ENCODE measurements around the gene GRB14. TPM values are rescaled to one million over a fixed set of nuclear protein-coding genes. Genes with fewer than 3 reads are reported as not detected.

GRB14 gene
- total RNA-seq, 1 donor from 2014 or later, result 1.8 TPM

GRCh38 chr2:164457271-164457670, 164.0 kb downstream of the GRB14 start:
- DNase-seq (ENCODE audit: low read depth) (no peak), FAIRE-seq (no peak)
- Histone ChIP-seq H3K36me3 (ENCODE audit: control insufficient read depth, insufficient read depth, low read length) (no peaks in the 10 kb centered on the region), H3K4me3 (ENCODE audit: low read depth, low read length) (no peak overlapping the region), H3K27me3 (ENCODE audit: control insufficient read depth, insufficient read depth, low read length) (no peaks in the 10 kb centered on the region)
- TF ChIP-seq, protein P1, sequence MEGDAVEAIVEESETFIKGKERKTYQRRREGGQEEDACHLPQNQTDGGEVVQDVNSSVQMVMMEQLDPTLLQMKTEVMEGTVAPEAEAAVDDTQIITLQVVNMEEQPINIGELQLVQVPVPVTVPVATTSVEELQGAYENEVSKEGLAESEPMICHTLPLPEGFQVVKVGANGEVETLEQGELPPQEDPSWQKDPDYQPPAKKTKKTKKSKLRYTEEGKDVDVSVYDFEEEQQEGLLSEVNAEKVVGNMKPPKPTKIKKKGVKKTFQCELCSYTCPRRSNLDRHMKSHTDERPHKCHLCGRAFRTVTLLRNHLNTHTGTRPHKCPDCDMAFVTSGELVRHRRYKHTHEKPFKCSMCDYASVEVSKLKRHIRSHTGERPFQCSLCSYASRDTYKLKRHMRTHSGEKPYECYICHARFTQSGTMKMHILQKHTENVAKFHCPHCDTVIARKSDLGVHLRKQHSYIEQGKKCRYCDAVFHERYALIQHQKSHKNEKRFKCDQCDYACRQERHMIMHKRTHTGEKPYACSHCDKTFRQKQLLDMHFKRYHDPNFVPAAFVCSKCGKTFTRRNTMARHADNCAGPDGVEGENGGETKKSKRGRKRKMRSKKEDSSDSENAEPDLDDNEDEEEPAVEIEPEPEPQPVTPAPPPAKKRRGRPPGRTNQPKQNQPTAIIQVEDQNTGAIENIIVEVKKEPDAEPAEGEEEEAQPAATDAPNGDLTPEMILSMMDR (IDR thresholded peaks at IDR 0.05; ENCODE audit: insufficient read depth, low read length, severe bottlenecking), result no peak

DNA sequence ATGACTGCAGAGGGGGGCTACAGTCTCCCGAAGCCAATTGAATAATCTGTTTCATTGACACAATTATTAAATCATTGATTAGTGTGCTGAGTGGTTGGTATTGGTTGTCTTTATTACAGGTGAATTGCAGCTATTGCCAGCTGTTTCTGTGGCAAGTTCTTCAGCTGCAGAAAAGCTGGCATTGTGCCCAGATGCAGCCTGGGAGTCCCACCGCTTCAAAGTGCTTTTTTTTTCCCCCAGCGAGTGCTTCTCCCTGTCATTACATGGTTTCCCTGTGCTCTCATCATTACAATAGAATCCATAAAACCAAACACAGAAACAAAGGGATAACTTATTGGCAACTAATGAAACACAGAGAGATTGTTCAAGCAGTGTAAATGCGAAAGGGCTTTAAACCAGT, 164.7 kb downstream of the GRB14 start:
- Histone ChIP-seq H3K4me3 (ENCODE audit: low read depth, low read length) (no peak overlapping the region), H3K27me3 (ENCODE audit: control insufficient read depth, insufficient read depth, low read length) (no peaks in the 10 kb centered on the region), H3K36me3 (ENCODE audit: control insufficient read depth, insufficient read depth, low read length) (no peaks in the 10 kb centered on the region)
- TF ChIP-seq, protein P1 (IDR thresholded peaks at IDR 0.05; ENCODE audit: insufficient read depth, low read length, severe bottlenecking), result no peak
- no peak for FAIRE-seq
- DNase-seq (ENCODE audit: low read depth), result no peak

- H3K27me3 ChIP-seq (ENCODE audit: control insufficient read depth, insufficient read depth, low read length), result no peaks in the 10 kb centered on the region
- FAIRE-seq (no peak), DNase-seq (ENCODE audit: low read depth) (no peak)
- H3K4me3 ChIP-seq (ENCODE audit: low read depth, low read length), result no peak overlapping the region
- TF ChIP-seq, protein P1 (IDR thresholded peaks at IDR 0.05; ENCODE audit: insufficient read depth, low read length, severe bottlenecking), result no peak
- no peaks in the 10 kb centered on the region for H3K36me3 ChIP-seq (ENCODE audit: control insufficient read depth, insufficient read depth, low read length)
Observed at GRCh38 chr2:164453656-164454305, 167.5 kb downstream of the GRB14 start.

DNA sequence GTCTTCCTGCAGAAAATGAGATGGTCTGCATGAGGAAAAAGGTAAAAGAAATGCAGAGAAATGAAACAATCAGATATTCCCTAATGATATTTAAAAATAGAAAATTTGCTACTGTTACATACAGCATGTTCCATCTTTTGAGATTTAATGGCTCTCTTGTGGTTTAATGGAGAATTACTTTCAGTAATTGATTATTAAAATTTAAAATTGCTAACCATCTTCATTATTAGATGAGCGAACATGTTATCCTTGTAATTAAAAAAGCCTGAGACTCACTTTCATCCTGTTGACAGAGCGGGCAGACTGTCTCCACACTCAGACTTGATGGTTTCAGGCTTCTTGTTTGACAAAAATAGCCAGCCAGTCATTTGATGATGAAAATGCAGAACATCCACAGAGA, 171.0 kb downstream of the GRB14 start:
- FAIRE-seq, result no peak
- no peak overlapping the region for H3K4me3 ChIP-seq (ENCODE audit: low read depth, low read length)
- TF ChIP-seq, protein P1 (IDR thresholded peaks at IDR 0.05; ENCODE audit: insufficient read depth, low read length, severe bottlenecking), result no peak
- H3K36me3 ChIP-seq (ENCODE audit: control insufficient read depth, insufficient read depth, low read length), result no peaks in the 10 kb centered on the region
- DNase-seq (ENCODE audit: low read depth), result no peak
- no peaks in the 10 kb centered on the region for H3K27me3 ChIP-seq (ENCODE audit: control insufficient read depth, insufficient read depth, low read length)

DNA sequence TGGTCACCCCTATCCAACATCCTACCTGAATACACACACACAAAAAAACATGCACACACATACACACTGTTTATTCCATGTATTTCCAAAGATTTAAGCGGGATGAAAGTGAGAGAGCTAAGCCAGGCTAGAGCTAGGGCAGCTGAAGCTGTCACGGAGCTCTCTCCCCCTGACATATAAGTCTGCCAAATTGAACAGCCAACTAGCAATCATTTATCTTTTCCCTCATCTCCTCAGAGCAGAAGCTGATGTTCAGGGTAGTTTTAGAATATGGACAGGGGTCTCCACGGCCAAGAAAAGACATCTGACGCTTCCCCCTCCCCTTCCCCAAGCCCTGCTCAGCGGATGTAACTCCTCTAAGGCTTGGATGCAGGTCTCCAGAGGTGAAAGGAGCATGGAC, 171.6 kb downstream of the GRB14 start:
- Histone ChIP-seq H3K4me3 (ENCODE audit: low read depth, low read length) (no peak overlapping the region), H3K27me3 (ENCODE audit: control insufficient read depth, insufficient read depth, low read length) (no peaks in the 10 kb centered on the region), H3K36me3 (ENCODE audit: control insufficient read depth, insufficient read depth, low read length) (no peaks in the 10 kb centered on the region)
- FAIRE-seq, result peak; percentile 43
- TF ChIP-seq, protein P1 (IDR thresholded peaks at IDR 0.05; ENCODE audit: insufficient read depth, low read length, severe bottlenecking), result no peak
- DNase-seq (ENCODE audit: low read depth), result no peak

DNA sequence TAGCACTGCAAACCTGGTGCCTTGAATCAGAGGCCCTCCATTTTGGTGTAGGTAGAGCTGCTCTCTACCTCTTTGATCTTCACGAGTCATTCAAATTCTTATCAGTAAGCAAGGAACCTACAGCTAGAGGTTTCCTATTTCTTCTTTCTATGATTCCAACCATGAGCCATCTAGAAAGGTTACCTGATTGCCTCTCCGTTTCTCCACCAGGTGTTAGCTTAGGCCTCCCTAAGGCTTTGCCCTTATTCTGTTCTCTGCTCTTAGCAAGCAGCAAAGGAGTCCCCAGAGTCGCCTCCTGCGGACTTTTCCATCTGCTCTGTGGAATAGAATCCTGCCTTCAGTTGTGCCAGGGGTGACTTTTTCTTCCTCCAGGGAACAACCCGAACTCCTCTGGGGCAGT, 173.6 kb downstream of the GRB14 start:
- Histone ChIP-seq H3K36me3 (ENCODE audit: control insufficient read depth, insufficient read depth, low read length) (no peaks in the 10 kb centered on the region), H3K4me3 (ENCODE audit: low read depth, low read length) (no peak overlapping the region), H3K27me3 (ENCODE audit: control insufficient read depth, insufficient read depth, low read length) (no peaks in the 10 kb centered on the region)
- FAIRE-seq, result peak; percentile 28
- no peak for DNase-seq (ENCODE audit: low read depth)
- TF ChIP-seq, protein P1 (IDR thresholded peaks at IDR 0.05; ENCODE audit: insufficient read depth, low read length, severe bottlenecking), result no peak
